GM12801 (cell line): Measurements from ENCODE around the gene HDAC9.

Experiments used
- TF ChIP-seq, protein P1 (sequence below): IDR thresholded peaks from one replicate; pipeline ENCODE4 v1.5.1; 2011; ENCODE audit warnings: control low read depth; ENCODE audit not compliant: insufficient read length; ENCODE audit errors: extremely low read depth

The HDAC9 gene

GRCh38 chr7:19051767-19052375 is 556.3 kb downstream of the HDAC9 start:
- TF ChIP-seq, protein P1, sequence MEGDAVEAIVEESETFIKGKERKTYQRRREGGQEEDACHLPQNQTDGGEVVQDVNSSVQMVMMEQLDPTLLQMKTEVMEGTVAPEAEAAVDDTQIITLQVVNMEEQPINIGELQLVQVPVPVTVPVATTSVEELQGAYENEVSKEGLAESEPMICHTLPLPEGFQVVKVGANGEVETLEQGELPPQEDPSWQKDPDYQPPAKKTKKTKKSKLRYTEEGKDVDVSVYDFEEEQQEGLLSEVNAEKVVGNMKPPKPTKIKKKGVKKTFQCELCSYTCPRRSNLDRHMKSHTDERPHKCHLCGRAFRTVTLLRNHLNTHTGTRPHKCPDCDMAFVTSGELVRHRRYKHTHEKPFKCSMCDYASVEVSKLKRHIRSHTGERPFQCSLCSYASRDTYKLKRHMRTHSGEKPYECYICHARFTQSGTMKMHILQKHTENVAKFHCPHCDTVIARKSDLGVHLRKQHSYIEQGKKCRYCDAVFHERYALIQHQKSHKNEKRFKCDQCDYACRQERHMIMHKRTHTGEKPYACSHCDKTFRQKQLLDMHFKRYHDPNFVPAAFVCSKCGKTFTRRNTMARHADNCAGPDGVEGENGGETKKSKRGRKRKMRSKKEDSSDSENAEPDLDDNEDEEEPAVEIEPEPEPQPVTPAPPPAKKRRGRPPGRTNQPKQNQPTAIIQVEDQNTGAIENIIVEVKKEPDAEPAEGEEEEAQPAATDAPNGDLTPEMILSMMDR, result no peak
